Fibroblast of lung (primary cell): ENCODE results near the gene SYT3. TPM values are rescaled to one million over a fixed set of nuclear protein-coding genes. Genes with fewer than 3 reads are reported as not detected.

Experiments used
- DNase-seq, 2 donors: peaks; one replicate each; pipeline versions ENCODE4 v3.0.0 to v3.0.0-alpha.2; 2010; ENCODE audit warnings: low read depth in 2 of 2
- H2AFZ ChIP-seq: 2 replicates; pipeline ENCODE4 v1.5.1; 2012; ENCODE audit warnings: low read length, control low read depth, inconsistent platforms
- H3K27ac ChIP-seq: 2 replicates; pipeline ENCODE4 v1.5.1; 2011; ENCODE audit warnings: low read length, control low read depth; ENCODE audit not compliant: insufficient read depth
- H3K27me3 ChIP-seq: 2 replicates; pipeline ENCODE4 v1.5.1; 2011; ENCODE audit warnings: mild to moderate bottlenecking, low read length; ENCODE audit not compliant: control insufficient read depth, insufficient read depth
- H3K36me3 ChIP-seq: 2 replicates; pipeline ENCODE4 v1.5.1; 2011; ENCODE audit warnings: low read length; ENCODE audit not compliant: control insufficient read depth, insufficient read depth
- H3K4me1 ChIP-seq: 2 replicates; pipeline ENCODE4 v1.5.1; 2011; ENCODE audit warnings: low read length; ENCODE audit not compliant: control insufficient read depth, insufficient read depth; ENCODE audit errors: extremely low read depth
- H3K4me2 ChIP-seq: 2 replicates; pipeline ENCODE4 v1.5.1; 2011; ENCODE audit warnings: low read length, control low read depth; ENCODE audit not compliant: insufficient read depth; ENCODE audit errors: extremely low read depth
- H3K4me3 ChIP-seq, 4 experiments: fragments of 200-600 bp in 1 of 4; sonication (generic) in 1 of 4; replicated peaks in 1 of 4; 2 replicates each; pipeline ENCODE4 v1.5.1; 2011 to 2016; ENCODE audit warnings: low read length in 4 of 4, low read depth in 3 of 4, mild to moderate bottlenecking in 3 of 4, control low read depth in 2 of 4, inconsistent platforms in 1 of 4, mixed read lengths in 1 of 4; ENCODE audit not compliant: insufficient read depth in 1 of 4; ENCODE audit errors: control extremely low read depth in 1 of 4
- H3K79me2 ChIP-seq: 2 replicates; pipeline ENCODE4 v1.5.1; 2012; ENCODE audit warnings: mild to moderate bottlenecking, low read length, inconsistent platforms; ENCODE audit not compliant: control insufficient read depth, insufficient read depth
- H3K9ac ChIP-seq: 2 replicates; pipeline ENCODE4 v1.5.1; 2011; ENCODE audit warnings: mild to moderate bottlenecking, low read length, control low read depth; ENCODE audit not compliant: insufficient read depth
- H3K9me3 ChIP-seq: 2 replicates; pipeline ENCODE4 v1.5.1; 2012; ENCODE audit warnings: low read depth, low read length; ENCODE audit not compliant: control insufficient read depth, insufficient read depth
- H4K20me1 ChIP-seq: 2 replicates; pipeline ENCODE4 v1.5.1; 2011; ENCODE audit warnings: low read length; ENCODE audit not compliant: control insufficient read depth, insufficient read depth; ENCODE audit errors: extremely low read depth
- EZH2 ChIP-seq: IDR thresholded peaks from 2 replicates; pipeline ENCODE4 v1.5.1; 2012; ENCODE audit warnings: low read length, control low read depth, mild to moderate bottlenecking; ENCODE audit errors: missing control alignments
- polyA plus RNA-seq, 2 donors: library from polyadenylated mRNA; depleted of rRNA in 1 of 2; stranded (reverse) in 1 of 2; unstranded in 1 of 2; fragments of >200 nt; gene quantifications; 2 replicates each; pipeline ENCODE4 v1.2.1, GENCODE V29; 2011 to 2012; ENCODE audit warnings: missing spikeins in 1 of 2
- total RNA-seq: library from RNA; depleted of rRNA; stranded (reverse); fragments of >200 nt; gene quantifications from 2 replicates; pipeline ENCODE4 v1.2.1, GENCODE V29; 2014
- TF ChIP-seq, protein P1 (sequence below), 2 donors: IDR thresholded peaks in 1 of 2; conservative IDR thresholded peaks in 1 of 2; 1 replicate in 1 of 2; 2 replicates in 1 of 2; pipeline ENCODE4 v1.5.1; 2011 to 2012; ENCODE audit warnings: low read length in 2 of 2, control low read depth in 1 of 2, inconsistent platforms in 1 of 2, low read depth in 1 of 2, mild to moderate bottlenecking in 1 of 2

Gene SYT3
- total and polyA plus RNA-seq, 2 donors (not counting 1 experiment from before 2014, with no cell fraction given), result not detected

DNA sequence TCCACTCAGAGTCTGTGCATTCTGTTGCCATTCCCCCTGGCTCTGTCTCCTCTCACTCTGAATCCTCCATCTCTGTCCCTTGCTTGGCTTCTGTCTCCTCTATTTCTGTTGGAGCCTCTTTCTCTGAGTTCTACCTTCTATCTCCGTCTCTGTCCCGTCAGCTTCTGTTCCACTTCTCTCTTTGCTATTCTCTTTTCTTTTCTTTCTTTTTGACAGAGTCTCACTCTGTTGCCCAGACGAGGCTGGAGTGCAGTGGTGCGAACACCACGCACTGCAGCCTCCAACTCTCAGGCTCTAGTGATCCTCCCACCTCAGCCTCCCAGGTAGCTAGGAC is 37.6 kb downstream of the SYT3 start:
- H3K36me3 ChIP-seq, result no peaks in the 10 kb centered on the region
- no peak for DNase-seq
- no peak overlapping the region for H3K27ac ChIP-seq
- H3K79me2 ChIP-seq, result no peaks in the 10 kb centered on the region
- no peak for TF ChIP-seq EZH2
- TF ChIP-seq, protein P1, sequence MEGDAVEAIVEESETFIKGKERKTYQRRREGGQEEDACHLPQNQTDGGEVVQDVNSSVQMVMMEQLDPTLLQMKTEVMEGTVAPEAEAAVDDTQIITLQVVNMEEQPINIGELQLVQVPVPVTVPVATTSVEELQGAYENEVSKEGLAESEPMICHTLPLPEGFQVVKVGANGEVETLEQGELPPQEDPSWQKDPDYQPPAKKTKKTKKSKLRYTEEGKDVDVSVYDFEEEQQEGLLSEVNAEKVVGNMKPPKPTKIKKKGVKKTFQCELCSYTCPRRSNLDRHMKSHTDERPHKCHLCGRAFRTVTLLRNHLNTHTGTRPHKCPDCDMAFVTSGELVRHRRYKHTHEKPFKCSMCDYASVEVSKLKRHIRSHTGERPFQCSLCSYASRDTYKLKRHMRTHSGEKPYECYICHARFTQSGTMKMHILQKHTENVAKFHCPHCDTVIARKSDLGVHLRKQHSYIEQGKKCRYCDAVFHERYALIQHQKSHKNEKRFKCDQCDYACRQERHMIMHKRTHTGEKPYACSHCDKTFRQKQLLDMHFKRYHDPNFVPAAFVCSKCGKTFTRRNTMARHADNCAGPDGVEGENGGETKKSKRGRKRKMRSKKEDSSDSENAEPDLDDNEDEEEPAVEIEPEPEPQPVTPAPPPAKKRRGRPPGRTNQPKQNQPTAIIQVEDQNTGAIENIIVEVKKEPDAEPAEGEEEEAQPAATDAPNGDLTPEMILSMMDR (conservative IDR thresholded peaks at IDR 0.05 in 1 of 2, IDR thresholded peaks at IDR 0.05 in 1 of 2; ENCODE audit: low read depth in 1 of 2, low read length in 2 of 2), result no peak
- H3K4me2 ChIP-seq, result no peak overlapping the region
- no peaks in the 10 kb centered on the region for H3K4me1 ChIP-seq
- H3K27me3 ChIP-seq, result no peaks in the 10 kb centered on the region
- no peak overlapping the region for H3K9ac ChIP-seq
- no peaks in the 10 kb centered on the region for H4K20me1 ChIP-seq
- H2AFZ ChIP-seq, result no peak overlapping the region
- H3K4me3 ChIP-seq, result no peak overlapping the region
- no peaks in the 10 kb centered on the region for H3K9me3 ChIP-seq

- Histone ChIP-seq H3K4me2 (no peak overlapping the region), H3K27ac (no peak overlapping the region), H3K9ac (no peak overlapping the region), H3K27me3 (no peaks in the 10 kb centered on the region), H3K79me2 (no peaks in the 10 kb centered on the region), H3K36me3 (no peaks in the 10 kb centered on the region), H3K4me1 (no peaks in the 10 kb centered on the region), H3K9me3 (no peaks in the 10 kb centered on the region), H3K4me3 (no peak overlapping the region), H2AFZ (no peak overlapping the region), H4K20me1 (no peaks in the 10 kb centered on the region)
- TF ChIP-seq, protein P1 (conservative IDR thresholded peaks at IDR 0.05 in 1 of 2, IDR thresholded peaks at IDR 0.05 in 1 of 2; ENCODE audit: low read depth in 1 of 2, low read length in 2 of 2), result no peak
- no peak for TF ChIP-seq EZH2
- DNase-seq, result no peak
Measured at GRCh38 chr19:50601407-50602088, 38.1 kb downstream of the SYT3 start.

GRCh38 chr19:50599427-50599826 is 40.3 kb downstream of the SYT3 start:
- Histone ChIP-seq H3K4me2 (no peak overlapping the region), H3K36me3 (no peaks in the 10 kb centered on the region), H3K9ac (no peak overlapping the region), H3K27me3 (no peaks in the 10 kb centered on the region), H3K79me2 (no peaks in the 10 kb centered on the region), H3K4me1 (no peaks in the 10 kb centered on the region), H2AFZ (no peak overlapping the region), H3K27ac (no peak overlapping the region), H3K4me3 (no peak overlapping the region), H3K9me3 (no peaks in the 10 kb centered on the region), H4K20me1 (no peaks in the 10 kb centered on the region)
- TF ChIP-seq, protein P1 (conservative IDR thresholded peaks at IDR 0.05 in 1 of 2, IDR thresholded peaks at IDR 0.05 in 1 of 2; ENCODE audit: low read depth in 1 of 2, low read length in 2 of 2), result no peak
- no peak for TF ChIP-seq EZH2
- DNase-seq, result no peak
